B cell (primary cell): Measurements from ENCODE around the gene CACNA1A. TPM values are rescaled to one million over a fixed set of nuclear protein-coding genes. Genes with fewer than 3 reads are reported as not detected.
"Not testable (repeated sequence)": the region's sequence is repeated elsewhere in the genome, so short reads cannot be mapped to it uniquely, and the experiment has no call there.

Source experiments
- ATAC-seq: fragments of 200-7000 bp; cut with Tn5 transposase; one replicate; pipeline ENCODE4 v1.10.0; 2021; ENCODE audit warnings: low read depth, mild to moderate bottlenecking, moderate number of reproducible peaks, moderate library complexity
- CTCF ChIA-PET: fragments of 350-600 bp; sonication (Branson Sonifier 250); formaldehyde crosslinking; loops from one replicate; lab custom pipeline; 2021; ENCODE audit warnings: antibody characterized with exemption, inconsistent platforms; lab: Charles Lee
- POLR2A ChIA-PET: fragments of 350-600 bp; sonication (Branson Sonifier 250); formaldehyde crosslinking; loops from one replicate; lab custom pipeline; 2021; ENCODE audit warnings: antibody characterized with exemption; lab: Charles Lee
- DNase-seq: peaks from one replicate; pipeline ENCODE4 v3.0.0; 2013
- H2AFZ ChIP-seq: 2 replicates; pipeline ENCODE4 v1.6.1; 2012; ENCODE audit warnings: mild to moderate bottlenecking, low read depth, low read length; ENCODE audit not compliant: insufficient read depth, poor library complexity, severe bottlenecking
- H3K27ac ChIP-seq, 2 donors: 1 replicate in 1 of 2; 2 replicates in 1 of 2; pipeline ENCODE4 v1.5.1; 2012 to 2013; ENCODE audit warnings: low read length in 2 of 2, mild to moderate bottlenecking in 2 of 2, moderate library complexity in 1 of 2
- H3K27me3 ChIP-seq, 4 experiments: fragments of 200-600 bp in 1 of 4; sonication (generic) in 1 of 4; replicated peaks in 1 of 4; 1 replicate in 2 of 4; 2 replicates in 2 of 4; pipeline versions ENCODE4 v1.6.1 to v1.7.0; 2013 to 2016; ENCODE audit warnings: low read length in 3 of 4, mild to moderate bottlenecking in 2 of 4, mixed read lengths in 1 of 4, moderate library complexity in 1 of 4; ENCODE audit not compliant: insufficient read depth in 4 of 4, control insufficient read depth in 3 of 4; ENCODE audit errors: control extremely low read depth in 1 of 4
- H3K36me3 ChIP-seq, 2 experiments: replicated peaks in 1 of 2; 1 replicate in 1 of 2; 2 replicates in 1 of 2; pipeline versions ENCODE4 v1.6.1 to v1.7.1; 2013; ENCODE audit warnings: low read length in 1 of 2; ENCODE audit not compliant: insufficient read depth in 2 of 2, control insufficient read depth in 1 of 2; ENCODE audit errors: control extremely low read depth in 1 of 2, extremely low read depth in 1 of 2
- H3K4me1 ChIP-seq, 2 donors: fragments of 200-600 bp in 1 of 2; sonication (generic) in 1 of 2; 1 replicate in 1 of 2; 2 replicates in 1 of 2; pipeline versions ENCODE4 v1.5.1 to v1.6.1; 2013 to 2017; ENCODE audit warnings: low read length in 2 of 2; ENCODE audit not compliant: control insufficient read depth in 2 of 2, insufficient read depth in 2 of 2
- H3K4me2 ChIP-seq: replicated peaks from 2 replicates; pipeline ENCODE3; 2012; ENCODE audit warnings: mild to moderate bottlenecking, low read depth, low read length; ENCODE audit not compliant: poor library complexity, severe bottlenecking
- H3K4me3 ChIP-seq, 5 experiments: fragments of 200-600 bp in 1 of 5; sonication (generic) in 1 of 5; 1 replicate in 3 of 5; 2 replicates in 2 of 5; pipeline versions ENCODE4 v1.5.1 to v1.7.0; 2011 to 2016; ENCODE audit warnings: low read length in 4 of 5, mild to moderate bottlenecking in 4 of 5, low read depth in 2 of 5, control low read depth in 1 of 5, moderate library complexity in 1 of 5; ENCODE audit not compliant: insufficient read depth in 1 of 5; ENCODE audit errors: control extremely low read depth in 1 of 5, extremely low read depth in 1 of 5
- H3K79me2 ChIP-seq: fragments of 200-600 bp; sonication (generic); one replicate; pipeline ENCODE4 v1.6.0; 2016; ENCODE audit warnings: low read length; ENCODE audit not compliant: control insufficient read depth, insufficient read depth
- H3K9ac ChIP-seq: fragments of 200-600 bp; sonication (generic); 2 replicates; pipeline ENCODE4 v1.6.1; 2017; ENCODE audit warnings: mild to moderate bottlenecking, low read length, moderate library complexity
- H3K9me3 ChIP-seq, 3 donors: one replicate each; pipeline versions ENCODE4 v1.6.1 to v1.7.1; 2013; ENCODE audit warnings: low read length in 2 of 3; ENCODE audit not compliant: control insufficient read depth in 2 of 3, insufficient read depth in 1 of 3; ENCODE audit errors: control extremely low read depth in 1 of 3
- H4K20me1 ChIP-seq: 2 replicates; pipeline ENCODE4 v1.6.0; 2012; ENCODE audit warnings: mild to moderate bottlenecking, low read length; ENCODE audit not compliant: insufficient read depth, control insufficient read depth, poor library complexity, severe bottlenecking
- H3K27ac Mint-ChIP-seq: one replicate; pipeline ENCODE4 v1.8.0; 2021; ENCODE audit warnings: mixed read lengths
- H3K27me3 Mint-ChIP-seq: one replicate; pipeline ENCODE4 v1.8.0; 2021; ENCODE audit warnings: mixed read lengths
- H3K4me1 Mint-ChIP-seq: one replicate; pipeline ENCODE4 v1.8.0; 2021; ENCODE audit warnings: mixed read lengths
- H3K4me3 Mint-ChIP-seq: one replicate; pipeline ENCODE4 v1.8.0; 2021; ENCODE audit warnings: mixed read lengths
- H3K9me3 Mint-ChIP-seq: one replicate; pipeline ENCODE4 v1.8.0; 2022; ENCODE audit warnings: mixed read lengths; ENCODE audit not compliant: insufficient read depth
- EZH2 ChIP-seq: IDR thresholded peaks from 2 replicates; pipeline ENCODE4 v1.6.1; 2012; ENCODE audit warnings: borderline replicate concordance, low read depth, mild to moderate bottlenecking, moderate library complexity, low read length; ENCODE audit not compliant: insufficient read depth, poor library complexity, severe bottlenecking
- WGBS: methylation state at CpG from one replicate; pipeline ENCODE4 v1.1.5; 2013; ENCODE audit warnings: missing lambda C conversion rate; ENCODE audit not compliant: insufficient coverage; 5-methylcytosine and 5-hydroxymethylcytosine counted together
- intact Hi-C: fragments of 100-400 bp; cut with micrococcal nuclease; formaldehyde crosslinking; loops from one replicate; pipeline ENCODE4 v1.10.0; 2022
- polyA plus RNA-seq: library from polyadenylated mRNA; depleted of rRNA; stranded (reverse); fragments of >200 nt; gene quantifications from 2 replicates; pipeline ENCODE4 v1.2.3, GENCODE V29; 2012
- total RNA-seq, 2 donors: library from RNA; stranded (reverse); fragments of 120-200 nt in 1 of 2; gene quantifications; 1 replicate in 1 of 2; 2 replicates in 1 of 2; pipeline versions ENCODE4 v1.2.3 to v1.2.4, GENCODE V29; 2013 to 2022
- TF ChIP-seq, protein P1 (sequence below): fragments of 200-600 bp; IDR thresholded peaks from one replicate; pipeline ENCODE4 v1.8.0; 2022; ENCODE audit warnings: antibody characterized with exemption, mild to moderate bottlenecking

CACNA1A gene
- total and polyA plus RNA-seq, 2 donors (not counting 1 experiment from before 2014, with no cell fraction given): 1.2 to 1.3 TPM

DNA sequence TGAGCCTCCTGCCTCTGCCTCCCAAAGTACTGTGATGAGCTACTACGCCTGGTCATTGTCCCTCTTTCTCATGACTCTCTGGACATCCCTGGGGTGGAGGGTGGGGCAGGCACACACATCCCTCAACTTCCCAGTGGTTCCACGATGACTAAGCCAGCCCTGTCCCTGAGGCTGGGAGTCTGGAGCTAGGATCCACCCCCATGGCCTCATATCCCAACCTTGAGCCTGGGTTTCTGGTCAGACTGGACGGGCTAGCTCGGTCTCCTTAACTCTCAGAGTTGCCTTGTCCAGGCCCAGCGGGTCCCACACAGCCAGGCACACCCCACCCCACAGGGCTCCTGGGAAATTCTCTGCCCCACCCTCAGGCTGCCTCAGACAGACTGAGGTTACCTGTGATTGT lies 336.5 kb downstream of the CACNA1A start:
- H3K27ac Mint-ChIP-seq: peak overlapping the region; percentile 100
- Histone ChIP-seq H3K4me2 (peak overlapping the region; percentile 93), H3K9me3 (no peaks in the 10 kb centered on the region), H3K4me3 (no peak overlapping the region), H3K9ac (no peak overlapping the region), H3K79me2 (peaks cover 43% of the 10 kb centered on the region), H3K36me3 (no peaks in the 10 kb centered on the region), H4K20me1 (no peaks in the 10 kb centered on the region), H3K27ac (peak overlapping the region; percentile 87 to 94), H3K27me3 (no peaks in the 10 kb centered on the region), H3K4me1 (peaks cover 81 to 94% of the 10 kb centered on the region in 2 donors), H2AFZ (no peak overlapping the region)
- WGBS: 100% methylated on average over 2 of the region's 5 CpGs
- DNase-seq: no peak
- ChIA-PET POLR2A (interaction anchor here (0.8 to 6.0 kb wide), 5 partner anchors 8 to 25 kb away, joined by 5 to 116 read pairs (median 10); no protein-coding TSS in a partner anchor), CTCF (interaction anchor here (0.9 to 12.6 kb wide), 7 partner anchors 12 to 105 kb away, joined by 3 to 154 read pairs (median 13); no protein-coding TSS in a partner anchor)
- intact Hi-C loops: no loop called here
- peak overlapping the region; percentile 93 for H3K4me3 Mint-ChIP-seq
- TF ChIP-seq, protein P1, sequence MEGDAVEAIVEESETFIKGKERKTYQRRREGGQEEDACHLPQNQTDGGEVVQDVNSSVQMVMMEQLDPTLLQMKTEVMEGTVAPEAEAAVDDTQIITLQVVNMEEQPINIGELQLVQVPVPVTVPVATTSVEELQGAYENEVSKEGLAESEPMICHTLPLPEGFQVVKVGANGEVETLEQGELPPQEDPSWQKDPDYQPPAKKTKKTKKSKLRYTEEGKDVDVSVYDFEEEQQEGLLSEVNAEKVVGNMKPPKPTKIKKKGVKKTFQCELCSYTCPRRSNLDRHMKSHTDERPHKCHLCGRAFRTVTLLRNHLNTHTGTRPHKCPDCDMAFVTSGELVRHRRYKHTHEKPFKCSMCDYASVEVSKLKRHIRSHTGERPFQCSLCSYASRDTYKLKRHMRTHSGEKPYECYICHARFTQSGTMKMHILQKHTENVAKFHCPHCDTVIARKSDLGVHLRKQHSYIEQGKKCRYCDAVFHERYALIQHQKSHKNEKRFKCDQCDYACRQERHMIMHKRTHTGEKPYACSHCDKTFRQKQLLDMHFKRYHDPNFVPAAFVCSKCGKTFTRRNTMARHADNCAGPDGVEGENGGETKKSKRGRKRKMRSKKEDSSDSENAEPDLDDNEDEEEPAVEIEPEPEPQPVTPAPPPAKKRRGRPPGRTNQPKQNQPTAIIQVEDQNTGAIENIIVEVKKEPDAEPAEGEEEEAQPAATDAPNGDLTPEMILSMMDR: no peak
- TF ChIP-seq EZH2: no peak
- peaks cover 75% of the 10 kb centered on the region for H3K4me1 Mint-ChIP-seq
- no peak for ATAC-seq
- H3K27me3 Mint-ChIP-seq: no peaks in the 10 kb centered on the region
- no peaks in the 10 kb centered on the region for H3K9me3 Mint-ChIP-seq

DNA sequence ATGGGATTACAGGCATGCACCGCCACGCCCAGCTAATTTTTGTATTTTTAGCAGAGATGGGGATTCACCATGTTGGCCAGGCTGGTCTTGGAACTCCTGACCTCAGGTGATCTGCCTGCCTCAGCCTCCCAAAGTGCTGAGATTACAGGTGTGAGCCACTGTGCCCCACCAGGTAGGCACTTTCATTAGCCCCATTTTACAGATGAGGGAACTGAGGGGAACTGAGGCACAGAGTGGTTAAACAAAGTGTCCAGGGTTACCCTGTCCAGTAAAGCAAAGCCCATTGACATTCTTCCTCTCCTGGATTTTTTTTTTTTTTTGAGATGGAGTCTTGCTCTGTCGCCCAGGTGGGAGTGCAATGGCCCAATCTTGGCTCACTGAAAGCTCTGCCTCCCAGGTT lies 340.1 kb downstream of the CACNA1A start:
- H4K20me1 ChIP-seq, H3K9ac ChIP-seq, H2AFZ ChIP-seq, H3K4me2 ChIP-seq, H3K9me3 Mint-ChIP-seq, H3K36me3 ChIP-seq, H3K27me3 Mint-ChIP-seq, H3K4me3 ChIP-seq, ATAC-seq, H3K4me3 Mint-ChIP-seq, H3K9me3 ChIP-seq, H3K27me3 ChIP-seq, DNase-seq: not testable (repeated sequence)
- ChIA-PET CTCF (interaction anchor here (0.7 to 12.6 kb wide), 6 partner anchors 10 to 95 kb away, joined by 3 to 154 read pairs (median 6); no protein-coding TSS in a partner anchor), POLR2A (interaction anchor here (0.6 to 7.1 kb wide), 10 partner anchors 9 to 583 kb away, joined by 3 to 116 read pairs (median 5); partner anchors contain the start of genes IER2 and STX10)
- intact Hi-C loops: loop anchor here (2.0 kb wide), 2 partner anchors 15 to 43 kb away; partner anchors contain the start of genes IER2 and STX10
- Mint-ChIP-seq H3K4me1 (peaks cover 76% of the 10 kb centered on the region), H3K27ac (peak overlapping the region; percentile 97)
- H3K27ac ChIP-seq: peak overlapping the region in 1 of 2 donors; percentile 94
- H3K4me1 ChIP-seq: peaks cover 87 to 100% of the 10 kb centered on the region in 2 donors
- 100% methylated on average over 2 of the region's 3 CpGs for WGBS
- H3K79me2 ChIP-seq: peaks cover 19% of the 10 kb centered on the region
